GM21786 (cell line): Measurements from ENCODE around the gene ZCCHC24.

Experiments used
- ATAC-seq: cut with Tn5 transposase; IDR thresholded peaks from one replicate; pipeline ENCODE4 v1.9.1; 2021; ENCODE audit not compliant: unreplicated experiment

The ZCCHC24 gene

GRCh38 chr10:79433324-79434222 lies 11.9 kb downstream of the ZCCHC24 start:
- no peak for ATAC-seq

- ATAC-seq, result no peak
These were observed 13.3 kb downstream of the ZCCHC24 start for GRCh38 chr10:79431891-79432831.

DNA sequence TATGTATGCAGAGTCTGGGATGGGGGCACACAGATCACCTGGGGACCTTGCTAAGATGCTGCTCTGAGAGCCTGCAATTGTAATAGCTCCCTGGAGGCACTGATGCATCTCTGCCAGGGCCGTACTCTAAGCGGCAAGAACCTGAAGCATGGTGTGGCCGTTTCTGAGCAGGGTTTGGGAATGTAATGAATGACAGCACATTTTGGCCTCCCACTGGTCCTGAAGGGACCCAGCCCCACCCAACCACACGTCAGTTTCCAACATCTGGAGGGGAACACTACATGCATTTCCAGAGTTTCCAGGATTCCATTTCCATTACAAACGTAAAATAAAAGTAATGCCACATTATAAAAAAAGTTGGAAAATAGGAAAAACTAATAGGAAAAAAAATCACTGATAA lies 14.0 kb downstream of the ZCCHC24 start:
- no peak for ATAC-seq

GRCh38 chr10:79430936-79431335 lies 14.5 kb downstream of the ZCCHC24 start:
- no peak for ATAC-seq

- ATAC-seq, result no peak
These were observed 15.0 kb downstream of the ZCCHC24 start for GRCh38 chr10:79430325-79430905.

GRCh38 chr10:79429751-79430150 lies 15.7 kb downstream of the ZCCHC24 start:
- ATAC-seq, result no peak

GRCh38 chr10:79427965-79428364 lies 17.5 kb downstream of the ZCCHC24 start:
- no peak for ATAC-seq

GRCh38 chr10:79425074-79425532 lies 20.3 kb downstream of the ZCCHC24 start:
- ATAC-seq, result no peak

GRCh38 chr10:79424221-79425073 lies 21.0 kb downstream of the ZCCHC24 start:
- ATAC-seq, result no peak

GRCh38 chr10:79422178-79422892 lies 23.1 kb downstream of the ZCCHC24 start:
- no peak for ATAC-seq

GRCh38 chr10:79420974-79421688 lies 24.3 kb downstream of the ZCCHC24 start:
- no peak for ATAC-seq

DNA sequence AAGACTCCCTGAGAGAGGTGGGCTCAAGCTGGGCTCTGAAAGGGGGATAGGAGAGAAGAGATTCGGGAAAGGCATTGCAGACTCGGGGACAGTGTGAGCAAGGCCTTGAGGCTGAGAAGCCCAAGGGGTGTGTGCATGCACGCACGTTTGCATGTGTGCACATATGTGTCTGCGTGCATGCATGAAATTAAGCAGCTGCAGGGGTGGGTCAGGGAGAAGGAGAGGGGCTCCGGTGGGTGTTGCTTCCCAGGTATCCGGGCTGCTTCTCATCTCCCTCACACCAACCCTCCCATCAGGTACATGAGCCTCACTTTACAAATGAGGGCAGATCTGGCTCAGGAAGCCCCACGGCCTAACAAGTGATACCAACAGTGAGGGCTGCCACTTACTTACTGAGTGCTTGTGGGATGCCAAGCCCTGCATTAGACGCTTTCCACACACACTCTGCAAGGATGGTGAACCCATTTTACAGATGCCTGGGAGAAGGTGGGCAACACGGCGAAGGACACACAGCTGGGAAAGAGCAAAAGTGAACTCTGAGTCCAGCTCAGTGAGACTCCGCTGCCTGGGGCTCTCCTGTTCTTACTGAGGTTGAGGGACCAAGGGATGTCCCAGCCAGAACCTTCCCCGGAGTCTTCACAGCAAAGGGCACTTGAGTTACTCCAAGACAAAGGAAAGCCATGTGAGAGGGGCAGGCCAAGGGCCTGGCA lies 26.4 kb downstream of the ZCCHC24 start:
- ATAC-seq, result no peak

GRCh38 chr10:79418274-79418673 lies 27.1 kb downstream of the ZCCHC24 start:
- no peak for ATAC-seq

GRCh38 chr10:79417731-79418130 lies 27.7 kb downstream of the ZCCHC24 start:
- no peak for ATAC-seq

GRCh38 chr10:79417266-79417665 lies 28.2 kb downstream of the ZCCHC24 start:
- no peak for ATAC-seq

- no peak for ATAC-seq
These were observed 28.7 kb downstream of the ZCCHC24 start for GRCh38 chr10:79416578-79417255.

- ATAC-seq, result no peak
These were observed 29.5 kb downstream of the ZCCHC24 start for GRCh38 chr10:79415736-79416577.
